K562 (cell line): ENCODE data around the gene DMD. TPM values are rescaled to one million over a fixed set of nuclear protein-coding genes. Genes with fewer than 3 reads are reported as not detected.

Experiments used
- ATAC-seq: fragments of 200-7000 bp; cut with Tn5 transposase; 3 replicates; pipeline ENCODE4 v1.9.1; 2020; ENCODE audit warnings: moderate library complexity
- BruUV-seq: library from RNA; stranded (reverse); fragments of 400-500 nt; replicated peaks from 2 replicates; lab custom pipeline; 2021; lab: Mats Ljungman, UMichigan
- CTCF ChIA-PET: fragments of 300-600 bp; formaldehyde crosslinking; extraction: SDS; loops from one replicate; lab custom pipeline; 2021; ENCODE audit warnings: low intra/inter-chr PET ratio; lab: Yijun Ruan, JAX
- POLR2A ChIA-PET: fragments of 300-600, 350-650 bp; sonication (Branson Sonifier 250); formaldehyde crosslinking; extraction: SDS; loops from one replicate; lab custom pipeline; 2021; ENCODE audit warnings: antibody characterized with exemption, inconsistent platforms; lab: Yijun Ruan, JAX
- DNase-seq, 4 experiments: peaks; one replicate each; pipeline versions ENCODE4 v3.0.0 to v3.0.0-alpha.2; 2011 to 2018; ENCODE audit warnings: low spot score in 3 of 4, mixed read lengths in 3 of 4; ENCODE audit errors: extremely low read depth in 1 of 4
- FAIRE-seq: peaks from 2 replicates; lab custom pipeline; 2011; peaks lifted over from hg19 to GRCh38; lab: Jason Lieb, UNC
- H2AFZ ChIP-seq: 2 replicates; pipeline ENCODE4 v1.6.0; 2011; ENCODE audit warnings: low read depth, low read length, control low read depth, inconsistent platforms
- H3K27ac ChIP-seq: fragments of 200-600 bp; 3 replicates; pipeline ENCODE4 v1.8.0; 2011; ENCODE audit warnings: low read depth, mild to moderate bottlenecking, control low read depth, inconsistent platforms, low read length, moderate library complexity, mixed read lengths; ENCODE audit errors: extremely low read depth
- H3K27me3 ChIP-seq, 2 experiments: fragments of 300-600 bp in 1 of 2; 2 replicates in 1 of 2; 3 replicates in 1 of 2; pipeline versions ENCODE4 v1.6.0 to v1.8.0; 2011; ENCODE audit warnings: inconsistent platforms in 2 of 2, low read length in 2 of 2, mild to moderate bottlenecking in 1 of 2, mixed read lengths in 1 of 2, moderate library complexity in 1 of 2; ENCODE audit not compliant: control insufficient read depth in 2 of 2, insufficient read depth in 2 of 2
- H3K36me3 ChIP-seq: fragments of 300-600 bp; 3 replicates; pipeline ENCODE4 v1.8.0; 2011; ENCODE audit warnings: mild to moderate bottlenecking, low read length, inconsistent platforms; ENCODE audit not compliant: control insufficient read depth, insufficient read depth
- H3K4me1 ChIP-seq, 2 experiments: fragments of 200-600 bp in 1 of 2; replicated peaks in 1 of 2; 2 replicates in 1 of 2; 3 replicates in 1 of 2; pipeline versions ENCODE4 v1.5.1 to v1.8.0; 2011; ENCODE audit warnings: inconsistent platforms in 2 of 2, low read length in 2 of 2, mild to moderate bottlenecking in 1 of 2, mixed read lengths in 1 of 2, moderate library complexity in 1 of 2; ENCODE audit not compliant: control insufficient read depth in 2 of 2, insufficient read depth in 2 of 2
- H3K4me2 ChIP-seq: 2 replicates; pipeline ENCODE4 v1.6.1; 2011; ENCODE audit warnings: low read length, control low read depth, inconsistent platforms, mixed read lengths; ENCODE audit not compliant: insufficient read depth
- H3K4me3 ChIP-seq: fragments of 200-600 bp; sonication (generic), shearing (Covaris generic); 2 replicates; pipeline ENCODE4 v1.5.1; 2016; ENCODE audit warnings: control low read depth, inconsistent platforms
- H3K79me2 ChIP-seq: fragments of 200-600 bp; 3 replicates; pipeline ENCODE4 v1.8.0; 2011; ENCODE audit warnings: low read length, inconsistent platforms; ENCODE audit not compliant: control insufficient read depth, insufficient read depth
- H3K9ac ChIP-seq, 2 experiments: 2 replicates each; pipeline versions ENCODE4 v1.6.0 to v1.6.1; 2011; ENCODE audit warnings: low read depth in 2 of 2, low read length in 2 of 2, control low read depth in 1 of 2, inconsistent platforms in 1 of 2, mild to moderate bottlenecking in 1 of 2, mixed read lengths in 1 of 2; ENCODE audit not compliant: insufficient read depth in 1 of 2
- H3K9me1 ChIP-seq: one replicate; pipeline ENCODE4 v1.6.0; 2011; ENCODE audit warnings: inconsistent platforms, mild to moderate bottlenecking, low read length, moderate library complexity; ENCODE audit not compliant: control insufficient read depth, insufficient read depth
- H3K9me3 ChIP-seq: replicated peaks from 2 replicates; pipeline ENCODE4 v1.5.1; 2011; ENCODE audit warnings: low read depth, low read length, inconsistent platforms; ENCODE audit not compliant: control insufficient read depth, insufficient read depth
- H4K20me1 ChIP-seq: replicated peaks from 2 replicates; pipeline ENCODE4 v1.6.1; 2011; ENCODE audit warnings: low read length, inconsistent platforms, mixed read lengths; ENCODE audit not compliant: control insufficient read depth, insufficient read depth
- NR2F6 ChIP-seq: fragments of 450-650 bp; formaldehyde crosslinking; IDR thresholded peaks from 2 replicates; pipeline ENCODE4 v1.4.0; 2020; ENCODE audit warnings: mild to moderate bottlenecking
- SRSF7 ChIP-seq: fragments of 200-400 bp; formaldehyde crosslinking; optimal IDR thresholded peaks from 2 replicates; pipeline ENCODE3; 2017; ENCODE audit warnings: mild to moderate bottlenecking, low read depth, low read length
- ZC3H8 ChIP-seq: fragments of 450-650 bp; IDR thresholded peaks from 2 replicates; pipeline ENCODE4 v1.6.1; 2017
- WGBS: fragments of 100-300 bp; shearing (Covaris generic); methylation state at CpG from one replicate; pipeline ENCODE4 v1.1.6; 2016; ENCODE audit warnings: low coverage, mixed read lengths; ENCODE audit not compliant: insufficient coverage; ENCODE audit errors: missing lambda C conversion rate; 5-methylcytosine and 5-hydroxymethylcytosine counted together
- in situ Hi-C: fragments of 300-500 bp; cut with MboI; formaldehyde crosslinking; loops from 4 replicates; pipeline ENCODE4 v1.15.0; 2018; ENCODE audit warnings: inconsistent platforms, mixed read lengths
- intact Hi-C: fragments of 100-400 bp; cut with micrococcal nuclease; formaldehyde crosslinking; loops from 2 replicates; pipeline ENCODE4 v1.14.2; 2022
- polyA plus RNA-seq, 8 experiments: library from polyadenylated mRNA; depleted of rRNA in 4 of 8; stranded (reverse) in 5 of 8; unstranded in 3 of 8; fragments of >200 nt; fragmentation: Nextera tagmentation in 2 of 8; fragmentation: Illumina TruSeq in 1 of 8; extraction: Ambion mirVana in 2 of 8; extraction: Trizol in 1 of 8; gene quantifications; 2 replicates each; pipeline versions ENCODE4 v1.2.1 to v1.2.3, GENCODE V29; 2011 to 2014; ENCODE audit warnings: inconsistent platforms in 1 of 8, missing spikeins in 1 of 8
- total RNA-seq, 7 experiments: library from RNA; depleted of rRNA in 6 of 7; stranded (reverse); fragments of >200 nt in 6 of 7; fragmentation: Illumina TruSeq in 2 of 7; extraction: Trizol in 2 of 7; gene quantifications; 2 replicates each; pipeline versions ENCODE4 v1.2.1 to v1.2.3, GENCODE V29; 2011 to 2021; ENCODE audit warnings: low replicate concordance in 1 of 7
- TF ChIP-seq, protein P1 (sequence below): fragments of 250-450 bp; sonication (Bioruptor Pico); IDR thresholded peaks from 2 replicates; pipeline ENCODE4 v1.4.0; 2020

Gene DMD
- total and polyA plus RNA-seq, 9 of the 15 experiments (the other 6 are each of a cell fraction or from before 2014, with no cell fraction given): 3.8 to 20.4 (median 11.4) TPM

DNA sequence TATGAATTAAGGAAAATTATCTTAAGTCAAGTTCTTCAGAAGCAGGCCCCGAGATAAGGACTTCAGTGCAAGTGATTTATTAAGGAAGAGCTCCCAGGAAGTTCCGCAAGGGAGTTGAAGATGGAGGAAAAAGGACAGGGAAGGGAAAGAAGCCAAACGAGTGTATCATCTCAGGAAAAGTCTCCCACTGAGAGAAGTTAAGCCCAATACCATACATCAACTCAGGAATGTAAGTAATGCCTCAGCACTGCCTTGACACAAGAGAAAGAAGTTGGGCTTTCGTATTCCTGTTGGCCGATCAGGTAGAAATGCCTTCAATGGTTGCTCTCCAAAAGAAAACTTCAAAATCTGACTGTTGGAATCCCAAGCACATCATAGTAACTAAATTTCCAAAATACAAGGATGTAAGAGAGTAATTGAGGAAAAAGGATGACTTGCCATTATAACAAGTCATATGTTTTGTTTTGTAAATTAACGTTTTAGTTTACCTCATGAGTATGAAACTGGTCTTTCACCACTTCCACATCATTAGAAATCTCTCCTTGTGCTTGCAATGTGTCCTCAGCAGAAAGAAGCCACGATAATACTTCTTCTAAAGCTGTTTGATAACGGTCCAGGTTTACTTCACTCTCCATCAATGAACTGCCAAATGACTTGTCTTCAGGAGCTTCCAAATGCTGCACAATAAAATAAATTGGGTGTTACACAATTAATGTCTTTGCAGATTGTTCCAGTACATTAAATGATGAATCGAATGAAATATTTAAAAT, 566.7 kb downstream of the DMD start:
- 0% methylated on average over 7 of the region's 9 CpGs for WGBS
- H3K4me2 ChIP-seq: no peak overlapping the region
- in situ Hi-C loops: no loop called here
- DNase-seq (no peak), FAIRE-seq (no peak), ATAC-seq (no peak)
- no peaks in the 10 kb centered on the region for H3K36me3 ChIP-seq
- CTCF ChIA-PET: no interaction called here
- no peaks in the 10 kb centered on the region for H3K27me3 ChIP-seq
- POLR2A ChIA-PET: no interaction called here
- H3K9me1 ChIP-seq: no peaks in the 10 kb centered on the region
- no peaks in the 10 kb centered on the region for H4K20me1 ChIP-seq
- no peak overlapping the region for H2AFZ ChIP-seq
- H3K9ac ChIP-seq: no peak overlapping the region
- intact Hi-C loops: no loop called here
- no peak overlapping the region for H3K4me3 ChIP-seq
- no peaks in the 10 kb centered on the region for H3K9me3 ChIP-seq
- no peaks in the 10 kb centered on the region for H3K79me2 ChIP-seq
- H3K4me1 ChIP-seq: no peaks in the 10 kb centered on the region
- BruUV-seq: no TSS peak
- H3K27ac ChIP-seq: no peak overlapping the region
- TF ChIP-seq NR2F6: no peak
- TF ChIP-seq, protein P1, sequence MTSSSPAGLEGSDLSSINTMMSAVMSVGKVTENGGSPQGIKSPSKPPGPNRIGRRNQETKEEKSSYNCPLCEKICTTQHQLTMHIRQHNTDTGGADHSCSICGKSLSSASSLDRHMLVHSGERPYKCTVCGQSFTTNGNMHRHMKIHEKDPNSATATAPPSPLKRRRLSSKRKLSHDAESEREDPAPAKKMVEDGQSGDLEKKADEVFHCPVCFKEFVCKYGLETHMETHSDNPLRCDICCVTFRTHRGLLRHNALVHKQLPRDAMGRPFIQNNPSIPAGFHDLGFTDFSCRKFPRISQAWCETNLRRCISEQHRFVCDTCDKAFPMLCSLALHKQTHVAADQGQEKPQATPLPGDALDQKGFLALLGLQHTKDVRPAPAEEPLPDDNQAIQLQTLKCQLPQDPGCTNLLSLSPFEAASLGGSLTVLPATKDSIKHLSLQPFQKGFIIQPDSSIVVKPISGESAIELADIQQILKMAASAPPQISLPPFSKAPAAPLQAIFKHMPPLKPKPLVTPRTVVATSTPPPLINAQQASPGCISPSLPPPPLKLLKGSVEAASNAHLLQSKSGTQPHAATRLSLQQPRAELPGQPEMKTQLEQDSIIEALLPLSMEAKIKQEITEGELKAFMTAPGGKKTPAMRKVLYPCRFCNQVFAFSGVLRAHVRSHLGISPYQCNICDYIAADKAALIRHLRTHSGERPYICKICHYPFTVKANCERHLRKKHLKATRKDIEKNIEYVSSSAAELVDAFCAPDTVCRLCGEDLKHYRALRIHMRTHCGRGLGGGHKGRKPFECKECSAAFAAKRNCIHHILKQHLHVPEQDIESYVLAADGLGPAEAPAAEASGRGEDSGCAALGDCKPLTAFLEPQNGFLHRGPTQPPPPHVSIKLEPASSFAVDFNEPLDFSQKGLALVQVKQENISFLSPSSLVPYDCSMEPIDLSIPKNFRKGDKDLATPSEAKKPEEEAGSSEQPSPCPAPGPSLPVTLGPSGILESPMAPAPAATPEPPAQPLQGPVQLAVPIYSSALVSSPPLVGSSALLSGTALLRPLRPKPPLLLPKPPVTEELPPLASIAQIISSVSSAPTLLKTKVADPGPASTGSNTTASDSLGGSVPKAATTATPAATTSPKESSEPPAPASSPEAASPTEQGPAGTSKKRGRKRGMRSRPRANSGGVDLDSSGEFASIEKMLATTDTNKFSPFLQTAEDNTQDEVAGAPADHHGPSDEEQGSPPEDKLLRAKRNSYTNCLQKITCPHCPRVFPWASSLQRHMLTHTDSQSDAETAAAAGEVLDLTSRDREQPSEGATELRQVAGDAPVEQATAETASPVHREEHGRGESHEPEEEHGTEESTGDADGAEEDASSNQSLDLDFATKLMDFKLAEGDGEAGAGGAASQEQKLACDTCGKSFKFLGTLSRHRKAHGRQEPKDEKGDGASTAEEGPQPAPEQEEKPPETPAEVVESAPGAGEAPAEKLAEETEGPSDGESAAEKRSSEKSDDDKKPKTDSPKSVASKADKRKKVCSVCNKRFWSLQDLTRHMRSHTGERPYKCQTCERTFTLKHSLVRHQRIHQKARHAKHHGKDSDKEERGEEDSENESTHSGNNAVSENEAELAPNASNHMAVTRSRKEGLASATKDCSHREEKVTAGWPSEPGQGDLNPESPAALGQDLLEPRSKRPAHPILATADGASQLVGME: no peak
- no peak for TF ChIP-seq SRSF7
- no peak for TF ChIP-seq ZC3H8
